H1 (cell line): Measurements from ENCODE around the gene OSMR. TPM values are rescaled to one million over a fixed set of nuclear protein-coding genes. Genes with fewer than 3 reads are reported as not detected.

ENCODE experiments used
- CTCF ChIA-PET: fragments of 300-600 bp; sonication (Branson Sonifier 250); formaldehyde crosslinking; loops from one replicate; lab custom pipeline; 2021; ENCODE audit not compliant: partially characterized antibody; lab: Charles Lee
- POLR2A ChIA-PET: fragments of 300-600 bp; sonication (Branson Sonifier 250); formaldehyde crosslinking; loops from one replicate; lab custom pipeline; 2021; ENCODE audit warnings: inconsistent platforms; ENCODE audit not compliant: partially characterized antibody; lab: Charles Lee
- DNase-seq, 2 experiments: peaks; one replicate each; pipeline versions ENCODE4 v3.0.0 to v3.0.0-alpha.2; 2010 to 2022; ENCODE audit warnings: low spot score in 2 of 2, low read depth in 1 of 2, mixed read lengths in 1 of 2
- FAIRE-seq: peaks from 2 replicates; lab custom pipeline; 2011; peaks lifted over from hg19 to GRCh38; lab: Jason Lieb, UNC
- H2AFZ ChIP-seq: 2 replicates; pipeline ENCODE4 v1.8.1; 2012; ENCODE audit warnings: low read length, inconsistent platforms
- H2AK5ac ChIP-seq: 2 replicates; pipeline ENCODE4 v1.6.1; 2013; ENCODE audit warnings: low read depth, low read length
- H2BK120ac ChIP-seq: replicated peaks from 2 replicates; pipeline ENCODE3; 2013; ENCODE audit warnings: low read depth, low read length, inconsistent platforms
- H2BK12ac ChIP-seq: 2 replicates; pipeline ENCODE4 v1.6.1; 2013; ENCODE audit warnings: low read depth, low read length
- H2BK15ac ChIP-seq: 2 replicates; pipeline ENCODE4 v1.6.1; 2013; ENCODE audit warnings: low read length
- H2BK20ac ChIP-seq: 2 replicates; pipeline ENCODE4 v1.6.1; 2013; ENCODE audit warnings: low read length
- H2BK5ac ChIP-seq: 2 replicates; pipeline ENCODE4 v1.6.1; 2013; ENCODE audit warnings: low read depth, low read length
- H3K14ac ChIP-seq: 2 replicates; pipeline ENCODE4 v1.6.1; 2013; ENCODE audit warnings: inconsistent platforms; ENCODE audit not compliant: insufficient read length
- H3K18ac ChIP-seq: 2 replicates; pipeline ENCODE4 v1.6.1; 2013; ENCODE audit warnings: low read length; ENCODE audit errors: extremely low read depth
- H3K23ac ChIP-seq: 2 replicates; pipeline ENCODE4 v1.6.1; 2013; ENCODE audit warnings: inconsistent platforms; ENCODE audit not compliant: insufficient read length
- H3K23me2 ChIP-seq: 2 replicates; pipeline ENCODE4 v1.6.1; 2013; ENCODE audit warnings: low read depth, low read length
- H3K27ac ChIP-seq: 2 replicates; pipeline ENCODE4 v1.6.1; 2011; ENCODE audit warnings: low read depth, low read length, inconsistent platforms
- H3K27me3 ChIP-seq, 4 experiments: replicated peaks in 1 of 4; 1 replicate in 1 of 4; 2 replicates in 3 of 4; pipeline versions ENCODE4 v1.6.1 to v1.8.1; 2011 to 2013; ENCODE audit warnings: low read length in 3 of 4, mild to moderate bottlenecking in 3 of 4, inconsistent platforms in 2 of 4, mixed read lengths in 2 of 4, moderate library complexity in 1 of 4; ENCODE audit not compliant: control insufficient read depth in 3 of 4, insufficient read depth in 3 of 4; ENCODE audit errors: extremely low read depth in 1 of 4
- H3K36me3 ChIP-seq, 4 experiments: 2 replicates each; pipeline versions ENCODE4 v1.6.1 to v1.8.1; 2011 to 2013; ENCODE audit warnings: mild to moderate bottlenecking in 4 of 4, low read length in 3 of 4, moderate library complexity in 2 of 4, control low read depth in 1 of 4, inconsistent platforms in 1 of 4; ENCODE audit not compliant: insufficient read depth in 4 of 4, control insufficient read depth in 2 of 4
- H3K4ac ChIP-seq: replicated peaks from 2 replicates; pipeline ENCODE3; 2013; ENCODE audit warnings: low read length, low read depth, mixed read lengths, inconsistent platforms; ENCODE audit not compliant: insufficient read length
- H3K4me1 ChIP-seq, 4 experiments: replicated peaks in 1 of 4; 1 replicate in 1 of 4; 2 replicates in 3 of 4; pipeline versions ENCODE4 v1.6.1 to v1.8.1; 2011 to 2013; ENCODE audit warnings: low read length in 3 of 4, inconsistent platforms in 2 of 4, mixed read lengths in 1 of 4; ENCODE audit not compliant: insufficient read depth in 4 of 4, control insufficient read depth in 3 of 4
- H3K4me2 ChIP-seq, 2 experiments: 2 replicates each; pipeline versions ENCODE4 v1.6.1 to v1.8.1; 2011 to 2013; ENCODE audit warnings: low read depth in 2 of 2, low read length in 2 of 2, control low read depth in 1 of 2, inconsistent platforms in 1 of 2, mild to moderate bottlenecking in 1 of 2; ENCODE audit not compliant: insufficient read depth in 1 of 2
- H3K4me3 ChIP-seq, 4 experiments: fragments of 200-600, 300-600 bp in 1 of 4; sonication (generic), shearing (Covaris generic), sonication (Bioruptor Twin) in 1 of 4; 2 replicates each; pipeline versions ENCODE4 v1.5.1 to v1.8.1; 2011 to 2016; ENCODE audit warnings: low read length in 4 of 4, low read depth in 3 of 4, control low read depth in 2 of 4, inconsistent platforms in 2 of 4, mild to moderate bottlenecking in 2 of 4, mixed read lengths in 1 of 4, moderate library complexity in 1 of 4; ENCODE audit not compliant: insufficient read depth in 2 of 4; ENCODE audit errors: extremely low read depth in 1 of 4
- H3K56ac ChIP-seq: replicated peaks from 2 replicates; pipeline ENCODE3; 2013; ENCODE audit warnings: low read depth, mild to moderate bottlenecking, mixed read lengths, low read length, inconsistent platforms; ENCODE audit not compliant: insufficient read length
- H3K79me1 ChIP-seq: 2 replicates; pipeline ENCODE4 v1.6.1; 2013; ENCODE audit warnings: low read depth, low read length, control low read depth
- H3K79me2 ChIP-seq, 2 experiments: 2 replicates each; pipeline versions ENCODE4 v1.6.1 to v1.8.1; 2012 to 2013; ENCODE audit warnings: low read length in 2 of 2, mild to moderate bottlenecking in 2 of 2, inconsistent platforms in 1 of 2; ENCODE audit not compliant: insufficient read depth in 2 of 2, control insufficient read depth in 1 of 2
- H3K9ac ChIP-seq, 4 experiments: replicated peaks in 1 of 4; 1 replicate in 1 of 4; 2 replicates in 3 of 4; pipeline versions ENCODE4 v1.6.1 to v1.8.1; 2011 to 2013; ENCODE audit warnings: low read depth in 3 of 4, low read length in 3 of 4, control low read depth in 2 of 4, mild to moderate bottlenecking in 2 of 4, moderate library complexity in 2 of 4, inconsistent platforms in 1 of 4; ENCODE audit errors: extremely low read depth in 1 of 4
- H3K9me3 ChIP-seq, 2 experiments: 2 replicates each; pipeline versions ENCODE4 v1.6.1 to v1.8.1; 2012 to 2013; ENCODE audit warnings: mild to moderate bottlenecking in 2 of 2, moderate library complexity in 2 of 2, control low read depth in 1 of 2, inconsistent platforms in 1 of 2, low read depth in 1 of 2, low read length in 1 of 2, mixed read lengths in 1 of 2; ENCODE audit not compliant: insufficient read depth in 2 of 2
- H4K20me1 ChIP-seq, 2 experiments: replicated peaks in 1 of 2; 2 replicates each; pipeline versions ENCODE3 to v1.8.1; 2011 to 2013; ENCODE audit warnings: inconsistent platforms in 2 of 2, low read length in 2 of 2, mild to moderate bottlenecking in 1 of 2; ENCODE audit not compliant: insufficient read depth in 2 of 2, control insufficient read depth in 1 of 2
- H4K5ac ChIP-seq: 2 replicates; pipeline ENCODE4 v1.6.1; 2013; ENCODE audit warnings: low read length, low read depth, mixed read lengths, inconsistent platforms; ENCODE audit not compliant: insufficient read length
- H4K8ac ChIP-seq: 2 replicates; pipeline ENCODE4 v1.8.0; 2013; ENCODE audit warnings: mild to moderate bottlenecking, moderate library complexity, low read length, inconsistent platforms; ENCODE audit not compliant: insufficient read depth; ENCODE audit errors: extremely low read depth
- H4K91ac ChIP-seq: replicated peaks from 2 replicates; pipeline ENCODE3; 2013; ENCODE audit warnings: low read length, mixed read lengths, inconsistent platforms; ENCODE audit not compliant: insufficient read length
- PHF8 ChIP-seq: fragments of 200-600 bp; sonication (generic); conservative IDR thresholded peaks from 2 replicates; pipeline ENCODE4 v1.7.1; 2012; ENCODE audit warnings: low read depth, mild to moderate bottlenecking, inconsistent platforms, low read length, moderate library complexity
- RBBP5 ChIP-seq: IDR thresholded peaks from 2 replicates; pipeline ENCODE4 v1.7.1; 2012; ENCODE audit warnings: low read depth, mild to moderate bottlenecking, inconsistent platforms, low read length, moderate library complexity, borderline replicate concordance
- SIN3A ChIP-seq, 2 experiments: IDR thresholded peaks in 1 of 2; conservative IDR thresholded peaks in 1 of 2; 2 replicates each; pipeline ENCODE4 v1.6.1; 2011 to 2012; ENCODE audit warnings: low read length in 2 of 2, improper control_type of control experiment in 1 of 2, low read depth in 1 of 2, mild to moderate bottlenecking in 1 of 2
- SP2 ChIP-seq: IDR thresholded peaks from 2 replicates; pipeline ENCODE4 v1.6.1; 2012; ENCODE audit warnings: mild to moderate bottlenecking, low read length, inconsistent platforms
- SUZ12 ChIP-seq: fragments of 200-600 bp; sonication (generic); IDR thresholded peaks from 2 replicates; pipeline ENCODE4 v1.6.1; 2012; ENCODE audit warnings: mild to moderate bottlenecking, inconsistent platforms, low read length, moderate library complexity, mixed read lengths
- TBP ChIP-seq: IDR thresholded peaks from 2 replicates; pipeline ENCODE4 v1.6.1; 2011; ENCODE audit warnings: low read depth, low read length, improper control_type of control experiment
- WGBS, 2 experiments: shearing (Covaris generic) in 1 of 2; methylation state at CpG; one replicate each; pipeline versions ENCODE4 v1.1.6 to v1.1.7; 2013 to 2015; ENCODE audit warnings: low lambda C conversion rate in 2 of 2, mixed read lengths in 2 of 2, inconsistent platforms in 1 of 2, low coverage in 1 of 2, missing lambda C conversion rate in 1 of 2; ENCODE audit not compliant: insufficient replicate concordance in 2 of 2, insufficient coverage in 1 of 2, insufficient read length in 1 of 2; ENCODE audit errors: extremely low coverage in 1 of 2, missing lambda C conversion rate in 1 of 2; 5-methylcytosine and 5-hydroxymethylcytosine counted together
- long read RNA-seq, 2 experiments: library from RNA in 1 of 2; library from capped mRNA in 1 of 2; stranded (forward); transcript quantifications; one replicate each; pipeline ENCODE4 v2.0.0, GENCODE V29; 2021; ENCODE audit warnings: inconsistent platforms in 1 of 2
- polyA minus RNA-seq, 3 experiments: library from RNA; depleted of rRNA, polyadenylated mRNA; stranded (reverse); fragments of >200 nt; gene quantifications; 1 replicate in 2 of 3; 2 replicates in 1 of 3; pipeline ENCODE4 v1.2.3, GENCODE V29; 2011
- polyA plus RNA-seq, 7 experiments: library from polyadenylated mRNA; depleted of rRNA in 3 of 7; stranded (reverse) in 5 of 7; unstranded in 2 of 7; fragments of >200 nt in 5 of 7; fragments of 200-250 nt in 2 of 7; gene quantifications; 1 replicate in 5 of 7; 2 replicates in 1 of 7; 4 replicates in 1 of 7; pipeline versions ENCODE4 v1.2.1 to v1.2.3, GENCODE V29; 2011 to 2013; ENCODE audit warnings: missing spikeins in 2 of 7, mixed read lengths in 2 of 7
- total RNA-seq: library from RNA; stranded (reverse); fragmentation: NEBNext Ultra II Directional; extraction: Animal tissue kit (Norgen Biotek cat#: 25700); gene quantifications from 2 replicates; pipeline ENCODE4 v1.2.1, GENCODE V29; 2021
- TF ChIP-seq, protein P1 (sequence below): IDR thresholded peaks from 2 replicates; pipeline ENCODE4 v1.6.1; 2012; ENCODE audit warnings: inconsistent platforms

The OSMR gene
- total RNA-seq (2.6 and 3.1 TPM in 2 replicates), polyA plus RNA-seq (2011; rRNA removed) (1.5 and 2.3 TPM in 2 replicates), polyA minus RNA-seq (2011; rRNA and poly(A)+ RNA removed) (3.4 and 4.7 TPM in 2 replicates)
- 1.4 TPM for polyA plus RNA-seq (2011; cell fraction: cytosol; rRNA removed)
- polyA plus RNA-seq (2011; cell fraction: nucleus; rRNA removed) = 2.0 TPM
- polyA plus RNA-seq (2012, experiment 1 of 2) = 1.9 to 2.8 TPM (median 2.1 TPM) in 4 replicates
- 0.41 TPM for polyA plus RNA-seq (2012, experiment 2 of 2)
- polyA plus RNA-seq (2013, experiment 1 of 2) = 5.6 TPM
- polyA plus RNA-seq (2013, experiment 2 of 2) = 5.6 TPM
- polyA minus RNA-seq (2011; cell fraction: cytosol; rRNA and poly(A)+ RNA removed) = 1.1 TPM
- 4.7 TPM for polyA minus RNA-seq (2011; cell fraction: nucleus; rRNA and poly(A)+ RNA removed)
- long read RNA-seq, experiment 1, partial matches to known transcripts = 3 of 10 reads
- long read RNA-seq, experiment 1, other reads (novel, unspliced or antisense) = 5 of 10 reads
- long read RNA-seq, experiment 2, partial matches to known transcripts = 0 of 1 reads
- long read RNA-seq, experiment 2, other reads (novel, unspliced or antisense) = 1 of 1 reads

DNA sequence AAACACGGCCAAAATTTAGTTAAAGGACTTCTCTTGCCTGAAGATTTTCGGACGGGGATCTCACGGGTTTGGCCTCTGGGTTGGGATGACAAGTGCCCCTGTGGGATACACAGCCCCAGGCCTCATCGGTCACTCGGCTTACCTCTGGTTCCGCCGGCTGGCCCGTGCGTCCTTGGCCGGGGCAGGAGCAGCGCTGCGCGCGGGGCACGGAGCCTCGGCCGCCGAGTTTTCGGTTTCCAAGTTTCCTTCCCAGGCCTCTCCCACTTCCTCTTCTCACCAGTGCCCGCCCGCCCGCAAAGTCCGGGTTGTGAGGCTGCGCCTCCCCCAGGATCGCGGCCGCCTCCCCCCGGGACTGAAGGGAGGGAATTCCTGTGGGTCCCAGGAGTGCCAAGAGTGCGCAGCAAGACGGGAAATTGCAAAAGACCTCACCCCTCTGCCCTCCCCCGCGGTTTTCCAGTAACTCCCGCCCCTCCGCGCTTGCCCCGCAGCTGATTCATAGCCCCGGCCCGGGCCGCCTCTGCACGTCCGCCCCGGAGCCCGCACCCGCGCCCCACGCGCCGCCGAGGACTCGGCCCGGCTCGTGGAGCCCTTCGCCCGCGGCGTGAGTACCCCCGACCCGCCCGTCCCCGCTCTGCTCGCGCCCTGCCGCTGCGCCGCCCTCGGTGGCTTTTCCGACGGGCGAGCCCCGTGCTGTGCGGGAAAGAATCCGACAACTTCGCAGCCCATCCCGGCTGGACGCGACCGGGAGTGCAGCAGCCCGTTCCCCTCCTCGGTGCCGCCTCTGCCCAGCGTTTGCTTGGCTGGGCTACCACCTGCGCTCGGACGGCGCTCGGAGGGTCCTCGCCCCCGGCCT, at the start of gene OSMR:
Gene OSMR, plus strand, starts transcription at position 487 of the 853 bp plus-strand sequence. CDS start 23,033 bp downstream, outside the sequence.
- Histone ChIP-seq H2BK5ac (no peak within 1 kb of the TSS; the same call in 1 of the 2 replicates), H3K9ac (peak within 1 kb of the TSS in 3 of 4 experiments; percentile 8 to 37 (median 35); a peak in 4 of 7 replicates), H4K8ac (peak within 1 kb of the TSS; percentile 22), H2BK12ac (peak within 1 kb of the TSS; percentile 18; the same call in 1 of the 2 replicates), H3K27ac (no peak within 1 kb of the TSS), H3K18ac (peak within 1 kb of the TSS; percentile 78; the same call in 1 of the 2 replicates), H3K14ac (no peak within 1 kb of the TSS), H4K20me1 (no peaks in the 10 kb centered on the region), H2BK15ac (no peak within 1 kb of the TSS), H3K56ac (no peak within 1 kb of the TSS), H3K4me1 (peaks cover 0 to 3% (median 0%) of the 10 kb centered on the region in 4 experiments; a peak in 1 of 7 replicates), H3K4ac (no peak within 1 kb of the TSS), H4K91ac (no peak within 1 kb of the TSS), H3K4me3 (peak within 1 kb of the TSS; percentile 45 to 70 (median 62)), H3K4me2 (peak within 1 kb of the TSS; percentile 84 to 85), H3K79me2 (no peaks in the 10 kb centered on the region), H3K79me1 (no peaks in the 10 kb centered on the region), H4K5ac (no peak within 1 kb of the TSS), H3K23me2 (peaks cover 13% of the 10 kb centered on the region; the same call in 1 of the 2 replicates), H3K9me3 (no peaks in the 10 kb centered on the region), H2BK20ac (no peak within 1 kb of the TSS), H2AK5ac (no peak within 1 kb of the TSS), H3K23ac (no peak within 1 kb of the TSS), H3K36me3 (no peaks in the 10 kb centered on the region), H3K27me3 (peaks cover 2 to 33% (median 24%) of the 10 kb centered on the region in 4 experiments), H2AFZ (peak within 1 kb of the TSS; percentile 87), H2BK120ac (peak within 1 kb of the TSS; percentile 91)
- peak in 1 of 2 experiments; percentile 80 for DNase-seq
- no peak for FAIRE-seq
- CTCF ChIA-PET = interaction anchor here (1.3 to 2.0 kb wide), 4 partner anchors 15 to 88 kb away, joined by 4 to 8 read pairs (median 6); no protein-coding TSS in a partner anchor
- POLR2A ChIA-PET = interaction anchor here (0.6 kb wide), 1 partner anchor 36 kb away, joined by 3 read pairs; no protein-coding TSS in a partner anchor
- 3% methylated on average over 53 of the region's 89 CpGs; no CpG with 5 or more reads in 1 of the 2 experiments for whole genome bisulfite sequencing, 2 experiments
- TF ChIP-seq TBP (peak; percentile 13; the same call in 1 of the 2 replicates), PHF8 (peak; percentile 42), RBBP5 (peak; percentile 23; the same call in 1 of the 2 replicates), SIN3A (conservative IDR thresholded peaks at IDR 0.05 in 1 of 2, IDR thresholded peaks at IDR 0.05 in 1 of 2; ENCODE audit: low read depth in 1 of 2, low read length in 2 of 2) (0 out of 4 replicates have a peak, but pooled peaks of 1 of the 2 experiments have one; percentile 17), SUZ12 (0 out of 2 replicates have a peak, but pooled peaks have one; percentile 70), SP2 (no peak)
- TF ChIP-seq, protein P1, sequence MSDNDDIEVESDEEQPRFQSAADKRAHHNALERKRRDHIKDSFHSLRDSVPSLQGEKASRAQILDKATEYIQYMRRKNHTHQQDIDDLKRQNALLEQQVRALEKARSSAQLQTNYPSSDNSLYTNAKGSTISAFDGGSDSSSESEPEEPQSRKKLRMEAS = peak; percentile 39; the same call in 1 of the 2 replicates
